C4-2B (cell line): ENCODE measurements around the gene SLC24A3.

Experiments
- H3K27ac ChIP-seq: fragments of 450-650 bp; 2 replicates; pipeline ENCODE4 v1.5.1; 2017
- ZFX ChIP-seq: fragments of 450-650 bp; IDR thresholded peaks from 2 replicates; pipeline ENCODE4 v1.6.1; 2017
- TF ChIP-seq, protein P1 (sequence below): fragments of 450-650 bp; conservative IDR thresholded peaks from 2 replicates; pipeline ENCODE4 v1.5.1; 2017; ENCODE audit warnings: mild to moderate bottlenecking

Gene SLC24A3

GRCh38 chr20:19473922-19474286 is 261.5 kb downstream of the SLC24A3 start:
- no peak overlapping the region for H3K27ac ChIP-seq
- TF ChIP-seq ZFX = no peak
- TF ChIP-seq, protein P1, sequence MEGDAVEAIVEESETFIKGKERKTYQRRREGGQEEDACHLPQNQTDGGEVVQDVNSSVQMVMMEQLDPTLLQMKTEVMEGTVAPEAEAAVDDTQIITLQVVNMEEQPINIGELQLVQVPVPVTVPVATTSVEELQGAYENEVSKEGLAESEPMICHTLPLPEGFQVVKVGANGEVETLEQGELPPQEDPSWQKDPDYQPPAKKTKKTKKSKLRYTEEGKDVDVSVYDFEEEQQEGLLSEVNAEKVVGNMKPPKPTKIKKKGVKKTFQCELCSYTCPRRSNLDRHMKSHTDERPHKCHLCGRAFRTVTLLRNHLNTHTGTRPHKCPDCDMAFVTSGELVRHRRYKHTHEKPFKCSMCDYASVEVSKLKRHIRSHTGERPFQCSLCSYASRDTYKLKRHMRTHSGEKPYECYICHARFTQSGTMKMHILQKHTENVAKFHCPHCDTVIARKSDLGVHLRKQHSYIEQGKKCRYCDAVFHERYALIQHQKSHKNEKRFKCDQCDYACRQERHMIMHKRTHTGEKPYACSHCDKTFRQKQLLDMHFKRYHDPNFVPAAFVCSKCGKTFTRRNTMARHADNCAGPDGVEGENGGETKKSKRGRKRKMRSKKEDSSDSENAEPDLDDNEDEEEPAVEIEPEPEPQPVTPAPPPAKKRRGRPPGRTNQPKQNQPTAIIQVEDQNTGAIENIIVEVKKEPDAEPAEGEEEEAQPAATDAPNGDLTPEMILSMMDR = no peak

- TF ChIP-seq ZFX = no peak
- TF ChIP-seq, protein P1 = no peak
- no peak overlapping the region for H3K27ac ChIP-seq
Measured at GRCh38 chr20:19478320-19478895, 266.0 kb downstream of the SLC24A3 start.

DNA sequence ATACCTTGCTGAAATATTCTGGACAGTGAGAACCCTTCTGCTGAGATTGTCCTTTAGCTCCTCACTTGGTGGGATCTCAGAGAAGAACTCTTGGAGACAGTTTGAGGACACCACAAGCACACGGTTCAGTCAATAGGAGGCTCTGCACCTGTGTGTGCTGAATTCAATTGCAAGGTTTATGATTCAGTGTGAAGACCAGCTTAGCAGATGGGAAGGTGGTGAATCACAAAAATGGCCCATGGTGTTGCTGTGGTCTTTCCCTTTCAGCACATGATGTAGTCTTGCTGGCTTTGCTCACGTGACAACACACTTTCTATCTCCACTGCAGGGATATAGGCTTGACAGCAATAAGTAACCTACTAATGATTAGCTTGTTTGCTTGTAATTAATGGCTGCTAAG is 270.3 kb downstream of the SLC24A3 start:
- TF ChIP-seq, protein P1 = no peak
- TF ChIP-seq ZFX = no peak
- H3K27ac ChIP-seq = no peak overlapping the region

DNA sequence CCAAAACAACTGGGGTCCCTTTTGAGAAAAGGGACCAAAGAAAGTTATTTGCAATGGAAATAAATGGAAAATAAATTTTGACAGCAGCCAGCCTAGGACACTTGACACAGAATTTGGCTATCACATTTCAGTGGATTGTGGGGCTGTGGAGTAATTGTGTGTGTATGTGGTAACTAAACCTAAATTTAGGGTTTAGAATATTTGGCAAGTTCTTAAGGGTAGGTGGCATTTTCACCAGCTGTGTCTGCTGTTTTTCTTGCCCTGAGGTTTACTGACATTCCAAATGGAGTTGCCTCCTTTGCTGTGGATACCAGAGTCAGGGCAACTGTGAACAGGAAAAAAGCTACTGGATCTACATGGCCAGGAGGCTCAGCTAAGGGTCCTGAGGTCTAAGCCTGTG is 270.9 kb downstream of the SLC24A3 start:
- H3K27ac ChIP-seq = no peak overlapping the region
- no peak for TF ChIP-seq ZFX
- TF ChIP-seq, protein P1 = no peak

DNA sequence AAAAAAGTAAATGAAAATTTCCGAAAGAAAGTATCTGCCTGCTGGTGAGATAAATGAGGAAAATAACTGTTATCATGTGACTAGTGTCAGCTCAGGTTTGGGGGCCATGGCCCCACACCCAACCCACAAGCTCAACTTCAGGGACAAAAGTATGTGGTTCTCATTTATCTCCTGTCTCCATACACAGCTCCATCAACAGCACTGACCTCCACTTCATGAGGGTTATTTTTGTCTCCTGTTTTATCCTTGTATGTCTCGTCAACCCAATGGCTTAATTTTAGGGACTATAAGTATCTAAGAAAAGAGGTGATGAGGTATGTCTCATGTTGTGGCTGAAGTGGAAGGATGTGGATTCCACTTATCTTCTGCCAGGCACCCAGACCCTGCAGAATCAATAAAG is 274.0 kb downstream of the SLC24A3 start:
- H3K27ac ChIP-seq = no peak overlapping the region
- TF ChIP-seq, protein P1 = no peak
- no peak for TF ChIP-seq ZFX

DNA sequence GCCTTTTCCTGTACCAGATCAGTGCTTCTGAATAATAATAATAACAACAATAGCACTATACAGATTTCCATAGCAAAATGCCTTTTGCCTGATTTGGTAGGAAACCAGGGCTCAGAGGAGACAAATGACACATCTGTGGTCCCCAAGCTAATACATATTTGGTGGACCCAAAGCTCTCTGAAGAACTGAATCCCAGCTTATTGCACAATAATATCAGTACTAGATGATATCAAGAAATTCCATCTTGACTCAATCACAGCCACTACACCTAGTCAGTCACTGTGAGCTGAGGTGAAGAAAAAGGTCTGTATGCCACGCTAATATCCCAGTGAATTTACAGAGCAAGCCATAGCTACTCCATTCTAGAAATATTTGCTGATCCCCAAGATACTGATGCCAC is 275.0 kb downstream of the SLC24A3 start:
- H3K27ac ChIP-seq = no peak overlapping the region
- TF ChIP-seq, protein P1 = no peak

DNA sequence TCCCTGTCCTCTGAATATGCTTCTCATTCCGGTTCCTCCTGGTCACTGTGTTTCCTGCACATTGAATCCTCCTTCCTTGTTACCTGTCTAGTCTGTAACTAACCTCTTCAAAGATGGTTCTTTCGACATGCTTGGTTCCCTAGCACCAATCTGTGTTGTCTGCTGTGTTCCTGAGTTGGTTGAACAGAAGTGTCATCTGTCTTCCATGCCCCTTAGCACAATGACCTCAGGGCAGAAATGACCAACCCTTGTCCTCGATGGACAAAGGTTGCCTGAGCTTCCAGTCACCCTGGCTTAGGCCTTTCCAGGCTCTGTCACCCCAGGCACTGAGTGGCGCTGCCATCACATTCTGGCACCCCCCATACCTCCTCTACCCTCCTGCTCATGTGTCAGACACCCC is 278.8 kb downstream of the SLC24A3 start:
- TF ChIP-seq ZFX = no peak
- TF ChIP-seq, protein P1 = no peak
- no peak overlapping the region for H3K27ac ChIP-seq
